Spleen (tissue), 11 donors: Measurements from ENCODE around the gene EBLN1. TPM values are rescaled to one million over a fixed set of nuclear protein-coding genes. Genes with fewer than 3 reads are reported as not detected.

Experiments
- DNase-seq: peaks from one replicate; pipeline ENCODE4 v3.0.0-alpha.2; 2020
- H3K27ac ChIP-seq, 8 donors: fragments of 200-600 bp; sonication (generic) in 7 of 8; 1 replicate in 4 of 8; 2 replicates in 4 of 8; pipeline versions ENCODE4 v1.5.0 to v1.8.0; 2016 to 2021; ENCODE audit warnings: inconsistent platforms in 4 of 8, mild to moderate bottlenecking in 4 of 8, moderate library complexity in 1 of 8
- H3K27me3 ChIP-seq, 7 donors: fragments of 200-600 bp; sonication (generic) in 6 of 7; replicated peaks in 1 of 7; 1 replicate in 4 of 7; 2 replicates in 3 of 7; pipeline versions ENCODE4 v1.5.0 to v1.8.0; 2016 to 2021; ENCODE audit warnings: inconsistent platforms in 3 of 7, mild to moderate bottlenecking in 1 of 7
- H3K36me3 ChIP-seq, 6 donors: fragments of 200-600 bp; sonication (generic) in 5 of 6; 1 replicate in 4 of 6; 2 replicates in 2 of 6; pipeline versions ENCODE4 v1.5.0 to v1.8.0; 2016 to 2021; ENCODE audit warnings: inconsistent platforms in 2 of 6
- H3K4me1 ChIP-seq, 6 donors: fragments of 200-600 bp; sonication (generic) in 5 of 6; 1 replicate in 3 of 6; 2 replicates in 3 of 6; pipeline versions ENCODE4 v1.5.0 to v1.8.0; 2016 to 2021; ENCODE audit warnings: inconsistent platforms in 3 of 6
- H3K4me3 ChIP-seq, 8 donors: fragments of 200-600 bp; sonication (generic) in 7 of 8; 1 replicate in 4 of 8; 2 replicates in 4 of 8; pipeline versions ENCODE4 v1.5.0 to v1.8.0; 2016 to 2021; ENCODE audit warnings: inconsistent platforms in 4 of 8, mild to moderate bottlenecking in 4 of 8, moderate library complexity in 2 of 8
- H3K9me3 ChIP-seq, 8 donors: fragments of 200-600 bp; sonication (generic) in 7 of 8; 1 replicate in 4 of 8; 2 replicates in 4 of 8; pipeline versions ENCODE4 v1.5.0 to v1.8.0; 2016 to 2021; ENCODE audit warnings: inconsistent platforms in 4 of 8
- CTCF ChIP-seq, 11 experiments: fragments of 200-600 bp in 7 of 11; fragments of 450-650 bp in 4 of 11; sonication (generic) in 4 of 11; IDR thresholded peaks in 8 of 11; conservative IDR thresholded peaks in 3 of 11; 1 replicate in 7 of 11; 2 replicates in 4 of 11; pipeline versions ENCODE4 v1.4.0 to v1.8.0; 2016 to 2021; ENCODE audit warnings: antibody characterized with exemption in 11 of 11, inconsistent platforms in 4 of 11, mild to moderate bottlenecking in 1 of 11
- POLR2A ChIP-seq, 3 donors: fragments of 450-650 bp; IDR thresholded peaks; one replicate each; pipeline ENCODE4 v1.5.1; 2017; ENCODE audit warnings: antibody characterized with exemption in 3 of 3, mild to moderate bottlenecking in 1 of 3
- POLR2AphosphoS5 ChIP-seq, 3 donors: sonication (generic); formaldehyde crosslinking; IDR thresholded peaks; one replicate each; pipeline ENCODE4 v1.5.1; 2017; ENCODE audit warnings: antibody characterized with exemption in 3 of 3
- WGBS, 5 donors: extraction: QIAGEN DNeasy Blood & Tissue Kit in 3 of 5; methylation state at CpG; one replicate each; pipeline versions ENCODE4 v1.1.5 to v1.1.7; 2013 to 2018; 5-methylcytosine and 5-hydroxymethylcytosine counted together
- intact Hi-C: fragments of 100-400 bp; cut with DNase I; formaldehyde crosslinking; loops from one replicate; pipeline ENCODE4 v1.15.0; 2023; ENCODE audit warnings: low total_unique reads
- polyA plus RNA-seq, 3 donors: library from polyadenylated mRNA; stranded (reverse); fragments of 200-250 nt; gene quantifications; one replicate each; pipeline ENCODE4 v1.2.1, GENCODE V29; 2013
- total RNA-seq, 7 donors: library from RNA; depleted of rRNA in 3 of 7; stranded (reverse); fragments of >200 nt in 3 of 7; fragmentation: NEBNext Ultra II Directional in 4 of 7; extraction: Animal tissue kit (Norgen Biotek cat#: 25700) in 4 of 7; gene quantifications; one replicate each; pipeline versions ENCODE4 v1.1.0 to v1.2.1, GENCODE V29; 2016 to 2021
- donor health status: healthy with polysubstance abuse.
- donor health status: DM: no; HTN: no; CAD: no; lungs with moderate emphysema.
- donor health status: DM: no; HTN: no; CAD: no.
- donor health status: Bipolar disorder and iron deficiency.
- donor health status: healthy.
- donor health status: DM: no; HTN: no; CAD: no.
- donor health status: DM: yes; HTN: yes; CAD: no.

EBLN1 gene
- total and polyA plus RNA-seq, 10 donors: not detected

GRCh38 chr10:22245567-22245966, 27.8 kb upstream of the EBLN1 start:
- Histone ChIP-seq H3K27ac (peak overlapping the region in 1 of 8 donors; percentile 19), H3K27me3 (peaks cover 0 to 6% (median 0%) of the 10 kb centered on the region in 7 donors), H3K4me3 (no peak overlapping the region), H3K9me3 (no peaks in the 10 kb centered on the region), H3K36me3 (no peaks in the 10 kb centered on the region), H3K4me1 (peaks cover 6 to 20% (median 11%) of the 10 kb centered on the region in 6 donors)
- WGBS, 5 donors: 72 to 89% (median 81%) methylated on average over 2 of the region's 2 CpGs
- intact Hi-C loops: no loop called here
- TF ChIP-seq POLR2A (IDR thresholded peaks at IDR 0.05) (no peak), CTCF (IDR thresholded peaks at IDR 0.05 in 8 of 11, conservative IDR thresholded peaks at IDR 0.05 in 3 of 11) (no peak), POLR2AphosphoS5 (IDR thresholded peaks at IDR 0.05) (no peak)
- no peak for DNase-seq

GRCh38 chr10:22244855-22245254, 27.0 kb upstream of the EBLN1 start:
- H3K27me3 ChIP-seq: peaks cover 0 to 6% (median 0%) of the 10 kb centered on the region in 7 donors
- no peak for DNase-seq
- no peak overlapping the region for H3K4me3 ChIP-seq
- H3K36me3 ChIP-seq: no peaks in the 10 kb centered on the region
- no peaks in the 10 kb centered on the region for H3K9me3 ChIP-seq
- 85 to 94% (median 90%) methylated on average over 3 of the region's 3 CpGs for WGBS, 5 donors
- H3K4me1 ChIP-seq: peaks cover 0 to 13% (median 5%) of the 10 kb centered on the region in 6 donors
- TF ChIP-seq POLR2A (IDR thresholded peaks at IDR 0.05) (no peak), POLR2AphosphoS5 (IDR thresholded peaks at IDR 0.05) (no peak), CTCF (IDR thresholded peaks at IDR 0.05 in 8 of 11, conservative IDR thresholded peaks at IDR 0.05 in 3 of 11) (no peak)
- H3K27ac ChIP-seq: no peak overlapping the region
- intact Hi-C loops: no loop called here

GRCh38 chr10:22244001-22244400, 26.2 kb upstream of the EBLN1 start:
- DNase-seq: no peak
- peaks cover 0 to 5% (median 0%) of the 10 kb centered on the region in 6 donors for H3K4me1 ChIP-seq
- peaks cover 0 to 6% (median 0%) of the 10 kb centered on the region in 7 donors for H3K27me3 ChIP-seq
- WGBS, 5 donors: 72 to 87% (median 82%) methylated on average over 4 of the region's 4 CpGs
- no peak overlapping the region for H3K4me3 ChIP-seq
- no peak overlapping the region for H3K27ac ChIP-seq
- no peaks in the 10 kb centered on the region for H3K9me3 ChIP-seq
- no peak for TF ChIP-seq POLR2A (IDR thresholded peaks at IDR 0.05)
- TF ChIP-seq POLR2AphosphoS5 (IDR thresholded peaks at IDR 0.05): no peak
- no peak for TF ChIP-seq CTCF (IDR thresholded peaks at IDR 0.05 in 8 of 11, conservative IDR thresholded peaks at IDR 0.05 in 3 of 11)
- intact Hi-C loops: no loop called here
- no peaks in the 10 kb centered on the region for H3K36me3 ChIP-seq

GRCh38 chr10:22243321-22243720, 25.5 kb upstream of the EBLN1 start:
- no peak overlapping the region for H3K27ac ChIP-seq
- peaks cover 0 to 8% (median 0%) of the 10 kb centered on the region in 7 donors for H3K27me3 ChIP-seq
- H3K9me3 ChIP-seq: no peaks in the 10 kb centered on the region
- 87 to 98% (median 94%) methylated on average over 4 of the region's 4 CpGs for WGBS, 5 donors
- intact Hi-C loops: no loop called here
- no peak overlapping the region for H3K4me3 ChIP-seq
- TF ChIP-seq CTCF (IDR thresholded peaks at IDR 0.05 in 8 of 11, conservative IDR thresholded peaks at IDR 0.05 in 3 of 11) (no peak), POLR2A (IDR thresholded peaks at IDR 0.05) (no peak), POLR2AphosphoS5 (IDR thresholded peaks at IDR 0.05) (no peak)
- H3K36me3 ChIP-seq: no peaks in the 10 kb centered on the region
- DNase-seq: no peak
- H3K4me1 ChIP-seq: peaks cover 0 to 4% (median 0%) of the 10 kb centered on the region in 6 donors
